Endothelial cell of umbilical vein (primary cell): Measurements from ENCODE around the gene DNAJC3.

Source experiments
- EZH2 ChIP-seq: IDR thresholded peaks from 2 replicates; pipeline ENCODE4 v1.6.1; 2012; ENCODE audit warnings: borderline replicate concordance, low read depth, mild to moderate bottlenecking, moderate library complexity, low read length, inconsistent platforms; ENCODE audit not compliant: severe bottlenecking
- GATA2 ChIP-seq: IDR thresholded peaks from 2 replicates; pipeline ENCODE4 v1.7.0; 2011; ENCODE audit warnings: low read depth, mild to moderate bottlenecking, moderate library complexity, mixed read lengths, low read length; ENCODE audit not compliant: insufficient read length, insufficient read depth
- MAX ChIP-seq: IDR thresholded peaks from 2 replicates; pipeline ENCODE4 v1.6.1; 2011; ENCODE audit not compliant: insufficient read depth, insufficient read length
- POLR2A ChIP-seq: IDR thresholded peaks from 2 replicates; pipeline ENCODE4 v1.6.1; 2012; ENCODE audit warnings: low read depth, mild to moderate bottlenecking, control low read depth, low read length
- POLR2AphosphoS5 ChIP-seq: IDR thresholded peaks from 2 replicates; pipeline ENCODE4 v1.6.1; 2012; ENCODE audit warnings: low read depth, mild to moderate bottlenecking, control low read depth, low read length, moderate library complexity; ENCODE audit not compliant: insufficient read depth
- TF ChIP-seq, protein P1 (sequence below), 2 donors: IDR thresholded peaks; 1 replicate in 1 of 2; 2 replicates in 1 of 2; pipeline ENCODE4 v1.5.1; 2011; ENCODE audit warnings: low read length in 2 of 2, mild to moderate bottlenecking in 2 of 2, moderate library complexity in 2 of 2, control low read depth in 1 of 2, inconsistent platforms in 1 of 2, low read depth in 1 of 2; ENCODE audit not compliant: insufficient read depth in 1 of 2; ENCODE audit errors: extremely low read depth in 1 of 2

DNA sequence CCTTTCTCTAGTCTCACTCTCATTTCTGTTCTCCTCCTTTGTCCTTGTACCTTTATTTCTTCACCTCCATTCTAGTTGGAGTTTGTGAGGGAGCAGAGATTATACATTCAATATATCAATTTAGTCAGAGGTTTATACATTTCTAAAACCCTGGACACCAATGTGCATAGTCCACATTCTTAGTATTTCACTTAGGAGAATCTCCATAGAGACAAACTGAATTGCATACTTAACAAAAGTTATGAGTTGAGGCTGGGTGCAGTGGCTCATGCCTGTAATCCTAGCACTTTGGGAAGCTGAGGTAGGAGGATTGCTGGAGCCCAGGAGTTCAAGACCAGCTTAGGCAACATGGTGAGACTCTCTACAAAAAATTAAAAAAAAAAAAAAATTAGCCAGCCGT is 45.3 kb downstream of the DNAJC3 start:
- no peak for TF ChIP-seq EZH2
- TF ChIP-seq GATA2: no peak
- TF ChIP-seq, protein P1, sequence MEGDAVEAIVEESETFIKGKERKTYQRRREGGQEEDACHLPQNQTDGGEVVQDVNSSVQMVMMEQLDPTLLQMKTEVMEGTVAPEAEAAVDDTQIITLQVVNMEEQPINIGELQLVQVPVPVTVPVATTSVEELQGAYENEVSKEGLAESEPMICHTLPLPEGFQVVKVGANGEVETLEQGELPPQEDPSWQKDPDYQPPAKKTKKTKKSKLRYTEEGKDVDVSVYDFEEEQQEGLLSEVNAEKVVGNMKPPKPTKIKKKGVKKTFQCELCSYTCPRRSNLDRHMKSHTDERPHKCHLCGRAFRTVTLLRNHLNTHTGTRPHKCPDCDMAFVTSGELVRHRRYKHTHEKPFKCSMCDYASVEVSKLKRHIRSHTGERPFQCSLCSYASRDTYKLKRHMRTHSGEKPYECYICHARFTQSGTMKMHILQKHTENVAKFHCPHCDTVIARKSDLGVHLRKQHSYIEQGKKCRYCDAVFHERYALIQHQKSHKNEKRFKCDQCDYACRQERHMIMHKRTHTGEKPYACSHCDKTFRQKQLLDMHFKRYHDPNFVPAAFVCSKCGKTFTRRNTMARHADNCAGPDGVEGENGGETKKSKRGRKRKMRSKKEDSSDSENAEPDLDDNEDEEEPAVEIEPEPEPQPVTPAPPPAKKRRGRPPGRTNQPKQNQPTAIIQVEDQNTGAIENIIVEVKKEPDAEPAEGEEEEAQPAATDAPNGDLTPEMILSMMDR (IDR thresholded peaks at IDR 0.05; ENCODE audit: extremely low read depth in 1 of 2, insufficient read depth in 1 of 2, low read depth in 1 of 2, low read length in 2 of 2): no peak
- no peak for TF ChIP-seq POLR2AphosphoS5
- no peak for TF ChIP-seq POLR2A
- TF ChIP-seq MAX: no peak
